ENCODE measurements around the gene TSPOAP1.

TSPOAP1 gene

GRCh38 chr17:58267347-58268324 is 61.0 kb downstream of the TSPOAP1 start:
- in situ Hi-C loops (cut with HindIII; ENCODE audit: low sequenced_read_pairs): no loop called here

DNA sequence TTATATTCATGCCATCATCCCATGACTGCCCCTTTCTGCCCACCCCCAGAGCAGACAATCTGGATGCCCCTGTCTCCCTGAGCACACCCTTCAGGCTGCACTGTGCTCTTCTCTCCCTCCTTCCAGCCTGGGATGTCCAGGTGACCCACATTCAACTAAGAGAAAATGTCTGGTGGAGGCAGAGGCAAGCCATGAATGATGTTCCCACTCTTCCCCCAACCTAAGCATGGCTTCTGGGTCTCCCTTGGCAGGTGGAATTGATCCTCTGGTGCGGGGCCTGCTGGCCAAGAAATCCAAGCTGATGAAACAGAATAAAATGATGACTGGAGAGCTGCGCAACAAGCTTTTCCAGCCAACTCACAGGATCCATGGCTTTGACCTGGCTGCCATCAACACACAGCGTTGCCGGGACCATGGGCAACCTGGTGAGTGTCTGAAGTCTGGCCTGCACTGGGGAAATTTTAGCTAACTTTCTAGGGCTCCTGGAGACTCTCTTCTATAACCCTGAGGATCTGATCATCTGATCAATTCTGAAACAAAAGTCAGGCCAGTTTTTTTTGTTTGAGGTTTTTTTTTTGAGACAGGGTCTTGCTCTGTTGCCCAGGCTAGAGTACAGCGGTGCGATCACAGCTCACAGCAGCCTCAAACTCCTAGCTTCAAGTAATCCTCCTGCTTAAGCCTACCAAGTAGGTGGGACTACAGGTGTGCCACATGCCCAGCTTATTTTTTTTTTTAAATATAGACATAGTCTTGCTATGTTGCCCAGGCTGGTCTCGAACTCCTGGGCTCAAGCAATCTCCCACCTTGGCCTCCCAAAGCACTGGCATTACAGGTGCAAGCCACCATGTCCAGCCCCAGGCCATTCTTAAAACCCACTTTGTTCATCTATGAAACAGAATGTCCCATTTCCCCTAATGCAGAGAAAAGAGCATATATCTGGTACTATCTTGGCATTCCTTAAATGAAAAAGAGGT is 62.4 kb downstream of the TSPOAP1 start:
- in situ Hi-C loops (cut with HindIII; ENCODE audit: low sequenced_read_pairs): no loop called here

DNA sequence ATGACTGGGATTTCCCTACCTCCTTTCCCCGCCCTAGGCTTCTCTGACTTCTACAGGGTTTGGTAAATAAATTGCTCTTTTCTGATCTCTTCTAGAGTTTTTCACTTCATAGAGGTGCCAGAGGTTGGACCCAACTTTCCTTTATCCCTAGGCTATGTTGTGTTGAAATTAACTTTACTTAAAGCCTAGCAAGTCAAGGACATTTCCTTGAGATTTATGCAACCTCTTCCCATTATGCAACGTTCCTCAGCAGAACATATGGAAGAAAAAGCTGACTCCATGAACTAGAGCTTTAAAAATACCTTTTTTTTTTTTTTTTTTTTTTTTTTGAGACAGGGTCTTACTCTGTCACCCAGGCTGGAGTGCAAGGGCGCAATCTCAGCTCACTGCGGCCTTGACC is 63.3 kb downstream of the TSPOAP1 start:
- in situ Hi-C loops (cut with HindIII; ENCODE audit: low sequenced_read_pairs): no loop called here

- in situ Hi-C loops (cut with HindIII; ENCODE audit: low sequenced_read_pairs): no loop called here
These were observed 64.0 kb downstream of the TSPOAP1 start for GRCh38 chr17:58264407-58265103.

- in situ Hi-C loops (cut with HindIII; ENCODE audit: low sequenced_read_pairs): no loop called here
These were observed 64.8 kb downstream of the TSPOAP1 start for GRCh38 chr17:58263773-58264172.

DNA sequence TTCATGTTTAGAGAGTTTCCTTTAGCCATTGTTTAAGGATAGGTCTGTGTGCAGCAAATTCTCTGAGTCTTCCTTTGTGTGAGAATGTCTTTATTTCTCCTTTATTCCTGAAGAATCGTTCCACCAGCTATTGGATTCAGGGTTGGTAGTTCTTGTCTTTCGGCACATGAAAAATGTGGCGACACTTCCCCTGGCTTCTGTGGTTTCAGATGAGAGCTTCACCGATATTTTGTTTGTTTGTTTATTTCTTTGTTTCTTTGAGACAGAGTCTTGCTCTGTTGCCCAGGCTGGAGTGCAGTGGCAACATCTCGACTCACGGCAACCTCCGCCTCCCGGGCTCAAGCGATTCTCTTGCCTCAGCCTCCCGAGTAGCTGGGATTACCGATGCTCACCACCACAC is 66.4 kb downstream of the TSPOAP1 start:
- in situ Hi-C loops (cut with HindIII; ENCODE audit: low sequenced_read_pairs): no loop called here

GRCh38 chr17:58254803-58255202 is 73.8 kb downstream of the TSPOAP1 start:
- in situ Hi-C loops (cut with HindIII; ENCODE audit: low sequenced_read_pairs): no loop called here

DNA sequence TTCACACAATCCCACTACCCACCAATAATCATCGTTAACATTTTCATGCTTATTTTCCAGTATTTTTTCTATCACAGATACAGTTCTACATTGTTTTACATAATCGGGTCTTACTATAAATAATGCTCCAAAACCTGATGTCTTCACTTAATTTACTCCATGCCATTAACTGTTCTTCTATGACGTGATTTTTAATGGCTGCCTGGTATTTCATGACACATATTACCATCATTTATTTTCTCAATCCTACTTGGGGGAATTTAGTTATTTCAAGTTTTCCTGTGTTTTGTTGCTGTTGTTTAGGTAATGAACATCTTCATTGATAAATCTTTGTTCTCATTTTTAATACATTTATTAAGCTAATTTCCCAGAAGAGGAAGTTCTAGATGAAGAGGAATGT is 75.5 kb downstream of the TSPOAP1 start:
- in situ Hi-C loops (cut with HindIII; ENCODE audit: low sequenced_read_pairs): no loop called here

GRCh38 chr17:58252141-58252540 is 76.5 kb downstream of the TSPOAP1 start:
- in situ Hi-C loops (cut with HindIII; ENCODE audit: low sequenced_read_pairs): no loop called here
